GM10266 (cell line): Measurements from ENCODE around the gene MROH9.
A peak's percentile ranks its signal among the peaks of the same experiment; 100 is the strongest.

Experiments used
- DNase-seq: peaks from one replicate; pipeline ENCODE4 v3.0.0; 2012; ENCODE audit errors: extremely low spot score
- CTCF ChIP-seq: IDR thresholded peaks from 2 replicates; pipeline ENCODE4 v1.5.1; 2012; ENCODE audit warnings: mild to moderate bottlenecking, low read depth; ENCODE audit not compliant: control insufficient read depth, insufficient read depth; ENCODE audit errors: missing control alignments

The MROH9 gene

GRCh38 chr1:170967042-170967910 lies 31.9 kb downstream of the MROH9 start:
- DNase-seq = peak; percentile 12
- peak; percentile 51 for TF ChIP-seq CTCF

- TF ChIP-seq CTCF = no peak
- no peak for DNase-seq
Observed at GRCh38 chr1:170970256-170970655, 34.9 kb downstream of the MROH9 start.

- TF ChIP-seq CTCF = no peak
- DNase-seq = no peak
Observed at GRCh38 chr1:170978371-170978910, 43.1 kb downstream of the MROH9 start.

GRCh38 chr1:170985406-170985805 lies 50.1 kb downstream of the MROH9 start:
- DNase-seq = no peak
- TF ChIP-seq CTCF = no peak

- no peak for DNase-seq
- TF ChIP-seq CTCF = no peak
Observed at GRCh38 chr1:170986901-170987300, 51.6 kb downstream of the MROH9 start.

- no peak for TF ChIP-seq CTCF
- DNase-seq = no peak
Observed at GRCh38 chr1:170987424-170987823, 52.1 kb downstream of the MROH9 start.

GRCh38 chr1:170993151-170993550 lies 57.8 kb downstream of the MROH9 start:
- TF ChIP-seq CTCF = no peak
- no peak for DNase-seq
